ENCODE data around the gene BAG3. TPM values are rescaled to one million over a fixed set of nuclear protein-coding genes. Genes with fewer than 3 reads are reported as not detected.
"Not testable (repeated sequence)": the region's sequence is repeated elsewhere in the genome, so short reads cannot be mapped to it uniquely, and the experiment has no call there.

The BAG3 gene
- total RNA-seq, 6 experiments from 2014 or later: 97.2 to 108 (median 101) TPM

GRCh38 chr10:119701861-119702260, 50.7 kb downstream of the BAG3 start:
- peaks cover 22% of the 10 kb centered on the region for H3K4me1 Mint-ChIP-seq (ENCODE audit: low read depth)
- TF ChIP-seq, protein P1, sequence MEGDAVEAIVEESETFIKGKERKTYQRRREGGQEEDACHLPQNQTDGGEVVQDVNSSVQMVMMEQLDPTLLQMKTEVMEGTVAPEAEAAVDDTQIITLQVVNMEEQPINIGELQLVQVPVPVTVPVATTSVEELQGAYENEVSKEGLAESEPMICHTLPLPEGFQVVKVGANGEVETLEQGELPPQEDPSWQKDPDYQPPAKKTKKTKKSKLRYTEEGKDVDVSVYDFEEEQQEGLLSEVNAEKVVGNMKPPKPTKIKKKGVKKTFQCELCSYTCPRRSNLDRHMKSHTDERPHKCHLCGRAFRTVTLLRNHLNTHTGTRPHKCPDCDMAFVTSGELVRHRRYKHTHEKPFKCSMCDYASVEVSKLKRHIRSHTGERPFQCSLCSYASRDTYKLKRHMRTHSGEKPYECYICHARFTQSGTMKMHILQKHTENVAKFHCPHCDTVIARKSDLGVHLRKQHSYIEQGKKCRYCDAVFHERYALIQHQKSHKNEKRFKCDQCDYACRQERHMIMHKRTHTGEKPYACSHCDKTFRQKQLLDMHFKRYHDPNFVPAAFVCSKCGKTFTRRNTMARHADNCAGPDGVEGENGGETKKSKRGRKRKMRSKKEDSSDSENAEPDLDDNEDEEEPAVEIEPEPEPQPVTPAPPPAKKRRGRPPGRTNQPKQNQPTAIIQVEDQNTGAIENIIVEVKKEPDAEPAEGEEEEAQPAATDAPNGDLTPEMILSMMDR (IDR thresholded peaks at IDR 0.05): no peak
- no peak overlapping the region for H3K27ac Mint-ChIP-seq
- H3K27me3 Mint-ChIP-seq (ENCODE audit: insufficient read depth): peaks cover 3% of the 10 kb centered on the region
- H3K9me3 Mint-ChIP-seq: peaks cover 7% of the 10 kb centered on the region
- H3K36me3 Mint-ChIP-seq (ENCODE audit: low read depth): peaks cover 9% of the 10 kb centered on the region
- peak; percentile 34 for DNase-seq
- no peak overlapping the region for H3K4me3 Mint-ChIP-seq

DNA sequence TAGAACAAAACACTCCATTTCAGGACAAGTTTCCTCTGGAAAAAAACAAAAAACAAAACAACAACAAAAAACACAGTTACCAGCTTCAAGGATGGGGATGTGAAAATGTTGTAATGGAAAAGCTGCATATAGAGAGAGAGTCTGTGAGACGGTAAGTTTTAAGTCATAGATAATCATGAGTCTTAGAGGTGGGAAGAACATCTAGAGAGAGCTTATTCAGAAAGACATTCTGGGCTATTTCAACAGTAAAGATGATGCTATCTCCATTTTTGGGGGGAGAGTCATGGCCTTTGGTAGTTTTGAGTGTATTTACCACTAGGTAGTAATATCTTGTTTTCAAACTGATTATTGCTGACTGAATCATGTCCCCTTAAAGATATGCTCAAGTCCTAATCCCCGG, 51.4 kb downstream of the BAG3 start:
- no peak for DNase-seq
- H3K27me3 Mint-ChIP-seq (ENCODE audit: insufficient read depth): peaks cover 3% of the 10 kb centered on the region
- TF ChIP-seq, protein P1 (IDR thresholded peaks at IDR 0.05): no peak
- H3K27ac Mint-ChIP-seq: no peak overlapping the region
- H3K4me3 Mint-ChIP-seq: no peak overlapping the region
- H3K36me3 Mint-ChIP-seq (ENCODE audit: low read depth): peaks cover 10% of the 10 kb centered on the region
- peaks cover 8% of the 10 kb centered on the region for H3K9me3 Mint-ChIP-seq
- peaks cover 22% of the 10 kb centered on the region for H3K4me1 Mint-ChIP-seq (ENCODE audit: low read depth)

DNA sequence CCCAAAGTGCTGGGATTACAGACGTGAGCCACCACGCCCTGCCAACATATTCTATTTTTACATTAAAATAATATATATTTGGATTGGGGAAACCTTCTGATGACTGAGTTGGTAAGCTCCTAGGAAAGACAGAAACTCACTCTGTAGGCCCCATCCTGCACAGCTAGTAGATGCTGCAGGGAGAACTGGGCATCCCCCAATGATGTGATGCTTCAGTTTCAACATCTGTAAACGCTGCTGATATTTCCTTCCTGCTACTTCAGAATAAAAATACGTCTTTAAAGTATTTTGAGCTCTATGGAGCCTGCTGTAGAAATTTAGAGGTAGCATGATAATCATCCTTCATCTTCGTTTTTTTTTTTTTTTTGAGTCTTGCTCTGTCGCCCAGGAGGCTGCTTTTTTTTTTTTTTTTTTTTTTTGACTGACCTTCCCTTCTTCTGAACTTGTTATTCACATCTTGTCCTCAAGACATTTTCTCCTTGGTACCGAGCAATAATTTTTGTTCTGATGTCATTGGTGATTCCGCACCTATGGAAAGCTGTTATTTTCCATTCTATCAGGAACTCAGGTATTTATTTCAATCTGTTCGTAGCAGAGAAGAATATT, 52.8 kb downstream of the BAG3 start:
- peaks cover 8% of the 10 kb centered on the region for H3K9me3 Mint-ChIP-seq
- no peak for DNase-seq
- no peak overlapping the region for H3K4me3 Mint-ChIP-seq
- TF ChIP-seq, protein P1 (IDR thresholded peaks at IDR 0.05): no peak
- H3K4me1 Mint-ChIP-seq (ENCODE audit: low read depth): peaks cover 22% of the 10 kb centered on the region
- peaks cover 8% of the 10 kb centered on the region for H3K27me3 Mint-ChIP-seq (ENCODE audit: insufficient read depth)
- peaks cover 10% of the 10 kb centered on the region for H3K36me3 Mint-ChIP-seq (ENCODE audit: low read depth)
- no peak overlapping the region for H3K27ac Mint-ChIP-seq

DNA sequence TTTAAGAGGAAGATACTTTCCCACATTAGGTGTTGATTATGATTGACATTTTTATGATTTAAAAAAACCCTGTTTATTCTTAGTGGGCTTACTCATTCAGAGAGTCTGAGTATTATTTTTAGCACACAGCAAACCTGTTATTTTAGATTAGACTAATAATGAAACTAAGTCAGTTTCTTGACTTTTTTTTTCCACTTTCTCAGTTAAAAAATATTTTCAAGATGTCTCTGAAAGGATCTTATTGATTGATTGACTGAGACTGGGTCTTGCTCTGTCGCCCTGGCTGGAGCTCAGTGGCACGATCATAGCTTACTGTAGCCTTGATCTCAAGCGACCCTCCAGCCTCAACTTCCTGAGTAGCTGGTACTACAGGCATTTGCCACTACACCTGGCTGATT, 54.3 kb downstream of the BAG3 start:
- Mint-ChIP-seq H3K27me3 (ENCODE audit: insufficient read depth) (peaks cover 8% of the 10 kb centered on the region), H3K4me3 (no peak overlapping the region), H3K4me1 (ENCODE audit: low read depth) (peaks cover 22% of the 10 kb centered on the region), H3K36me3 (ENCODE audit: low read depth) (peaks cover 10% of the 10 kb centered on the region), H3K27ac (no peak overlapping the region), H3K9me3 (peaks cover 8% of the 10 kb centered on the region)
- no peak for DNase-seq
- TF ChIP-seq, protein P1 (IDR thresholded peaks at IDR 0.05): no peak

DNA sequence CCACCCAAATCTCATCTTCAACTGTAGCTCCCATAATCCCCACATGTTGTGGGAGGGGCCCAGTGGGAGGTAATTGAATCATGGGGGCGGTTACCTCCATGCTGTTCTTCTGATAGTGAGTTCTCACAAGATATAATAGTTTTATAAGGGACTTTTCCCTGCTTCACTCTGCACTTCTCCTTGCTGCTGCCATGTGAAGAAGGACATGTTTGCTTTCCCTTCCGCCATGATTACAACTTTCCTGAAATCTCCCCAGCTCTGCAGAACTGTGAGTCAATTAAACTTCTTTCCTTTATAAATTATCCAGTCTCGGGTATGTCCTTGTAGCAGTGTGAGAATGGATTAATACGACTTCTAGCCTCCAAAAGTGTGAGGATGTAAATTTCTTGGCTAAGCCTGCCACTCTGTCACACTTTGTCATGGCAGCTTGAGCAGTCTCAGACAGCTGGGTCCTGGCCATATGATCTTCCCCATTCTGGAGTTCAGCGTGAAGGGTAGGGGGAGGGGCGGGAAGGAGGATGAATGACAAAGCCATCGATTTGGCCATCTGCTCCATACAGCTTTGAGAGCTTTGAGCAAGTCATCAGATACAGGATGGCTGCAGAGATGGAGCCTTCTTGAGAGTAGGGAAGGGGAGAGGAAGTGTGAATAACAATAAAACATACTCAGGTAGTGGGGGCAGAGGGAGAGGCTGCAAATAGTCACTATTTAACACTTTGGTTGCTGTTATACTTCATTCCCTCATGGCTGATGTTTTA, 55.5 kb downstream of the BAG3 start:
- H3K27ac Mint-ChIP-seq: no peak overlapping the region
- H3K4me3 Mint-ChIP-seq: no peak overlapping the region
- peaks cover 8% of the 10 kb centered on the region for H3K9me3 Mint-ChIP-seq
- peaks cover 8% of the 10 kb centered on the region for H3K27me3 Mint-ChIP-seq (ENCODE audit: insufficient read depth)
- H3K36me3 Mint-ChIP-seq (ENCODE audit: low read depth): peaks cover 10% of the 10 kb centered on the region
- DNase-seq: no peak
- TF ChIP-seq, protein P1 (IDR thresholded peaks at IDR 0.05): no peak
- peaks cover 12% of the 10 kb centered on the region for H3K4me1 Mint-ChIP-seq (ENCODE audit: low read depth)

GRCh38 chr10:119707331-119707730, 56.2 kb downstream of the BAG3 start:
- H3K9me3 Mint-ChIP-seq; H3K4me3 Mint-ChIP-seq; H3K27me3 Mint-ChIP-seq (ENCODE audit: insufficient read depth); H3K27ac Mint-ChIP-seq; H3K4me1 Mint-ChIP-seq (ENCODE audit: low read depth); DNase-seq: not testable (repeated sequence)
- peaks cover 10% of the 10 kb centered on the region for H3K36me3 Mint-ChIP-seq (ENCODE audit: low read depth)

- H3K27ac Mint-ChIP-seq; H3K27me3 Mint-ChIP-seq (ENCODE audit: insufficient read depth); H3K4me1 Mint-ChIP-seq (ENCODE audit: low read depth); H3K4me3 Mint-ChIP-seq; DNase-seq; H3K9me3 Mint-ChIP-seq: not testable (repeated sequence)
- peaks cover 10% of the 10 kb centered on the region for H3K36me3 Mint-ChIP-seq (ENCODE audit: low read depth)
Measured at GRCh38 chr10:119710935-119711334, 59.8 kb downstream of the BAG3 start.
